ELR (cell line): Measurements from ENCODE around the gene RMP24.
A peak's percentile ranks its signal among the peaks of the same experiment; 100 is the strongest.
"Not testable (repeated sequence)": the region's sequence is repeated elsewhere in the genome, so short reads cannot be mapped to it uniquely, and the experiment has no call there.

Experiments used
- DNase-seq: peaks from one replicate; pipeline ENCODE4 v3.0.0-alpha.2; 2015; ENCODE audit warnings: low read depth

Gene RMP24

DNA sequence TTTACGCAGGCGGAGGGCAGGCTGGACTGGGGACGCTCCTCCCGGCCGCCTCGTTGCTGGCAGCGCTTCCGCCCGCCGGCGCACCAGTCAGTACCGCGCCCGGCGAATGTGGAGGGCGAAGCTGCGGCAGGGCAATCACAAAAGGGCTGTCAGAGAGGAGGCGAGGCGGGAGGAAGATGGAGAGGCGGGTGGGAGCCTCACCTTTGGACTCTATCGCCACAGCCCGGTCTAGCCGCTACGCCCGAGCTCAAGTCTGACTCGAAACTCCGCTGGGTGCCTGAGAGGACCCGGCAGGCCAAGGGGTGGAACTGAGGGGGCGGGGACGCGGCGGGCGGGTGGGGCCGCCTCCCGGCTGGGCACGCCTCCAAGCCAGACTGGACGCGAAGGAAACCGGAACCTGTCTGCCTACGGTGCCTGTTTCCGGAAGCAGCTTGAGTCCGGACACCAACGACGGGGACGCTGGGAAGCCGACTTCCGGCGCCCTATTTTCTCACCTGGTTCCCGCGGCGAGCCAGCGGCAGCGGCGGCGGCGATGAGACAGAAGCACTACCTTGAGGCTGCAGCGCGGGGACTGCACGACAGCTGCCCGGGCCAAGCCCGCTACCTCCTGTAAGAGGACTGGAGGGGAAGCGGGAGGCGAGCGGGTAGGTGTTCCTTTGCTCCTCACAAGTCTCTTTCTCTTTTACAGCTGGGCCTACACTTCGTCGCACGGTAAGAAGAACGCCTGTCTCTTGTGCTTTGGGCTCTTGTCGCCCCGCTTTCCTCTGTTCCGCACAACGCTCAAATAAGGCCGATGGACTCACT is at the start of gene RMP24:
RMP24 (plus strand) TSS at position 483 of the 804 bp plus-strand sequence.
- peak; percentile 96 for DNase-seq

DNA sequence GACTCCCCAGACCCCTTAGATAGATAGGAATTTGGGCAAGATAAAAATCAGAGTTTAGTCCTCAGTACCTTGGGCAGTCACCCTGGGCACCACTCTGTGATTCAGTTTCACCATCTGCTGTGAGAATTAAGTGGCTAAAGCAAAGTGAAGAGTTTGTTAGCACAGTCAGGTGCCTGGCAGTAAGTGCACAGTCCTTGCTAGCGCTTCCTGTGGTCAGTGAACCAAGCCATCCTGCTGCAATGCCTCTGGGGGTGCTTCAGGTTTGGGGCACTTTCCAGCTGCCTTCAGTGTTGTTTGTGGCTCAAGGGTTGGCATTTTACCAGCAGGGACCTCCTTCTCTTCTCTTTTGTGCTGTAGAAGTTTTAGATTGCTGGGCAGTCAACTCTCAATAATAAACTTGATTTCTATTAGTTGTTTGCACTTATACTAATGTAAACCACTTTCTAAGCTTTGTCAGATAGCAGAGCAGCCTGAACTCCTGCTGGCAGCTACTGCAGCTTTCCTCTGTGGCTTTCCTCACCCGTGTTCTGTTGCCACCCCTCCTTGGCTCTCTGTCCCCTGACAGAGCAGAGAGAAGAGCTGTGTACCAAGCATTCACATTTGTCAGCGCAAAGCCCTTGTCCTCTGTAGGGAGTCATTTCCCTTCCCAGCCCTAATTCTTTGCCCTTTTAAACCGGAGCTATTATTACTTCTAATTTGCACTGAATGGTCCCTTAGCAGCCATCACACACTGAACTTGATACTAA is 48.4 kb upstream of the RMP24 start:
- DNase-seq: no peak

DNA sequence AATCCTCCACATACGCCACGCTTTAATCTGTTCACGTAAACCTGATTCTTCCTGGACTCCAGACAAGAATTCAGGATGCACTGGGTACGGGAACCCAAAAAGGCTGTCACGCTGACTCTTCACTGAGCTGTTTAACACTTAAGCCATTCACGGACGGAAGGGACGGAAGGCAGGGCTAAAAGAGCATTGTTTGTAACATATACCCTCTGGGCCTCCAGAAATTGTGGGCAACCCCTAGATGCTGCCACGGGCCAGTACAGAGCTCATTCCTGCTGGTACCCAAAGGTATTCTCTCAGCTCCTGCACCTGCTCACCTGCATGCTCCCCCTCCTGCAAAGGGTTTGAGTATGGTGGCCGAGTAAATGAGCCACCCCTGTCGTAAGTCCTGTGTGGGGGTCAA is 45.6 kb upstream of the RMP24 start:
- DNase-seq: no peak

DNA sequence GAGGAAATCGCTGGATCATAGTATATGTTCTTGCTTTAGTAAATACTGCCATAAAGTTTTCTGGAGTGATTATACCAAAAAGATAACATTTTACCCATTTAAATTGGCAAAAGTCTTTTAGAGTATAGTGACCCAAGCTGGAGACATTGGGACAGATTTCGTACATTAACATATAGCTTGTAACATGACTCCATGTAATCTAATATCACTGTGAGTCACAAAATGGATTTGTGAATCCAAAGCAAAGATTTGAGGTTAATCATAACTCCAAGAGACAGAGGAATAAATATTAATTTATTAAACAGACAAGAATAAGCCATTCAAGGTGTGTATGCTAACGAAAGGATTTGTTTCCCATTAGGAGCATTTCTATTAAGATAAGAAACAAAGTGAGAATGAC is 45.0 kb upstream of the RMP24 start:
- DNase-seq: no peak

DNA sequence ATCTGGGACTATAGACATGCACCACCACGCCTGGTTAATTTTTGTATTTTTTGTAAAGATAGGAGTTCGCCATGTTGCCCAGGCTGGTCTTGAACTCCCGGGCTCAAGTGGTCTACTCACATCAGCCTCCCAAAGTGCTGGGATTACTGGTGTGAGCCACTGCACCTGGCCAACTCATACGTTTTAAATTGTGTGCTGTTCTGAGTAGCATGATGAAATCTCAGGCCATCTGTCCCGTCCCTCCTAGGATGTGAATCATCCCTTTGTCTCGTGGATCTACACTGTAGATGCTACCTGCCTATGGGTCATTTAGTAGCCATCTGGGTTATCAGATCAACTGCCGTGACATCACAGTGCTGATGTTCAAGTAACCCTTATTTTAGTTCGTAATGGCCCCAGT is 38.5 kb upstream of the RMP24 start:
- DNase-seq: peak; percentile 60

DNA sequence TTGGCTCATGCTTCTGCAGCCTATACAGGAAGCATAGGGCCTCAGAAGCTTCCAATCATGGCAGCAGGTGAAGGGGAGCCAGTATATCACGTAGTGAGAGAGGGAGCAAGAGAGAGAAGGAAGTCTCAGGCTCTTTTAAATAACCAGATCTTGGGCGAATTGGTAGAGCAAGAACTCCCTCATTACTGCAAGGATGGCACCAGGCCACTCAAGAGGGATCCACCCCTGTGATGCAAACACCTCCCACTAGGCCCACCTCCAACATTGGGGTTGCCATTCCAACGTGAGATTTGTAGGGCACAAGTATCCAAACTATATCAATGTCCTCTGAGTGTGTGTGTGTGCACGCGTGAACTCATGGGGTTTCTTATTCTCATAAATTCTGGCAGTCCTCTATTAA is 37.6 kb upstream of the RMP24 start:
- DNase-seq: no peak

DNA sequence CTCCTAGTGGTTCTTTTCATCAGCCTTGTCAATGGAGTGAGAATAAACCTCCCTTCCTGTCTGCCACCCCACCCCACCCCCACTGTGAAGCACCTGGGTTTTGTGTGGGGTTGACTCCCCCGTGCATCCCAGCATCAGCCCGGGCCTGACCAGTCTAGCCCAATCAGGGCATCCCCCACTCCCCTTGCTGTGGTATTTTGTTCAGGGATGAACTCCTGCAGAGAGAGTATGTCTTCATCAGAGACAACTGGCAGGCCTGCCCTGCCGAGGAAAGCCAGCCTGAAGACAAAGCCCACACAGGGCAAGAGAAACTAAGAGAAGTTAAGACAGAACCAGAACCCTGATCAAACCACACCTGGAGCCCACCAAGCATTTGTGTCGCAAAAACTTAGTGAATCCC is 36.7 kb upstream of the RMP24 start:
- DNase-seq: no peak

DNA sequence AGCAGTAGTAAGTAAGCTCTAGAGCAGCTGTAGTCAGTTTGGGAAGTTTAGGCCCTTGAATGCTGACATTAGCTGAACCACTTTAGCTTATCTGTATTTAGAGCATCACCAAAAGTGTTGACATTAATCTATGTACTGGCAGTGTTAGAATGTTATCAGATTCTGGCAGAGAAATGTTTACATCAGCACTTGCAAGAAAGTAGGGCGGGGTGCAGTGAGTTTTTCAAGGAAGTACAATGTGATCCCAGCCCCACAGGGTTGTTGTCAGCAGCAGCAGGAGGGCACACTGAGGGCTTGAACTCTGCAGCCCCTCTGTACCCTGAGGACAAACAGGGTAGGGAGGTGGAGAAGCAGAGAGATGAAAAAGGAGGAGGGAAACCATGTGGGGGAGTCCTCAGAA is 35.5 kb upstream of the RMP24 start:
- DNase-seq: no peak

DNA sequence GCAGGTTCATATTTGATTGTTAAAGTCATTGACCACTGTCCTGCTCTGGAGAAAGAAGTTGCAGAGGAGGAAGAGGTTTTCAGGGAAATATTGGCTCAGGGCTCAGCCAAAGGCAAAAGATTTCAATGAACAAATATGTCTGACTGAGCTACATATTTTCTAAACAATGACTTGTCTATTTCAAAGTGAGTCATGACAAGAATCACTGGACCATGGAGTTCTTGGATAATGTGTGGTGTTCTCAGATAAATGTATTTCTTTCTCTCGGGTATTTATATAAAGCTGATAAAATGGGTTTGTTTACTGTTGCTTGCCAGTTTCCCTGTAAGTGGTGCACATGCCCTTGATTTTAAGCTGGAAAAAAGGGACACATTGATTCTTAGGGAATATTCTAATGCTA is 34.3 kb upstream of the RMP24 start:
- DNase-seq: peak; percentile 52

DNA sequence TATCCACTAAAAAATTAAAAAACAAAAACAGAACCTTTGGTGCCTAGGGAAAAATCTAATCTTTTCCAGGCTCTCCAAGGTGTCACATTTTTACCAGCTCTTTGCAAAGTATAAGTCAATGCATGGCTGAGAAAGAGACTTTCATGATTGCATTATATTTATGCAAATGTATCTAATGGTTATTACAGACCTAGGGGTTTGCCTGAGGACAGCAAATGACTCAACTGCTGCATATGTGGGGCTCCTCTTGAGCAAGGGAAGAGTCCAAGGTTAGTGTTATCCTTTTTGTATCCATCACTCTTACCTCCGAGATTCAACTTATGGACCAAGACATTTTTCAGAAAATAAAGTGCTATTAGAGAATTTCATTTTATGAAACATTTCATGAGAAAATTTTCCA is 33.9 kb upstream of the RMP24 start:
- DNase-seq: peak; percentile 49

DNA sequence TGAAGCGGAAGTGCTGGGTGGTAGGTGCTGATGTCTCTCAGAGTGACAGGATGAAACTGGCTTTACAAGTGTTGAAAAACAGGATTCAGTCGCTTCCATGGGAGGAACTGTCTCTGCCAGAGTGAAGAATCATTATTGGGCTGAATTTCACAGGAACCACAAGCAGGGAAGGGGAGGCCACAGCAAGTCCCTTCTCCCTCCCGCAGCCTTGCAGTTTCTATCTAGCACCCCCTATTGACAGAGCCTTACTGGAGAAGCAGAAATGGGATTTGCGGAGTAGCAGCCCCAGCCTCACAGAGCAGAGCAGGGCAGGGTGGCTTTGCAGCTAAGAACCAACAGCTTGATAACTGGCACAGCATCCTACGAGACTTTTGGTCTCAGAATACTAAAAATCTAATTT is 33.3 kb upstream of the RMP24 start:
- no peak for DNase-seq

DNA sequence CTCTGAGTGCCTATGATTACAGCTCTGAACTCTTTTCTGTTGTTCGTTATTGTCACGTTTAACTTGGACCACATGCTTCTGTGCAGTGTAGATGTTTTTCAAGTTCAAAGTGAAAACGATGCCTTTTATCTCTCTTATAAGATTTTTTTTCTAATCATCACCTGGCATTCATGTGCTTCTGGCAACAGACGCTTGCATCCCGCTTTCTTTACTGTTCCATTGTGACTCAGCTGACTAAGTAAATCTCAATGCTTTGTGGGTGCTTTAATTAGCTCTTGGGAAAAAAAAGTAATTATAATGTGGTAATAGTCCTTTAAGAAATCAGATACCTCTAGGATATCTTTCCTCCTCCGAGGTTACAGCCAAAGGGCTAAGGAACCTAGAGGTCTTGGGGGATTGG is 31.2 kb upstream of the RMP24 start:
- no peak for DNase-seq

DNA sequence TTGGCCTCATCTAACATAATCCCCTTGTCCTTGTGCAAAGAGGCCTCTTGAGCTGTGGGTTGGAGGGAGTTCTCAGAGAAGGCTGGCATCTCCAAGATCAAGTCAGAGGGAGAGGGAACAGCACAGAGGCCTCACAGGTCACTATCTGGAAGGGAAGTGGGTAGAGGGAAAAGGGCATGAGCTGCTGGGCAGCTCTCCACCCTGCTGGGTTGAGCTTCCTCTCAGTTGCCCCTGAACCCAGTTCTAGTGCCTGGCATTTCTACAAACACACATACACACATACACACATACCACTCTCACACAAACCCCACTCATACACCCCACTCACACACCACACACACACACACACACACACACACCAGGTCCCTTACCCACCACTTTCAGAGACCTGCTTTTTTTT is 30.3 kb upstream of the RMP24 start:
- no peak for DNase-seq

DNA sequence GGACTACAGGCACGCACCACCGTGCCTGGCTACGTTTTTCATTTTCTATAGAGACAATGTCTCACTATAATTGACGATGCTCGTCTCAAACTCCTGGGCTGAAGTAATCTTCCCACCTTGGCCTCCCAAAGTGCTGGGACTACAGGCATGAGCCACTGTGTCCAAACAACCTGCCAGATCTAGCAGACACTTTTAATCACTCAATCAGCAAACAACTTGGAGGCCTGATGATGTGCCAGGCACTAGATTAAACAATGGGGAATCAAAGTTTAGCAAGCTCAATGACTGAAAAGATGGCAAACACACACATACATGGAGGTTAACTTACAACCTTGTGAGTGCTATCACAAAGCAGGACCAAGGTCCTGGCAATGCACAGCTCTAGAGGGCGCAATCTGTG is 29.8 kb upstream of the RMP24 start:
- DNase-seq: no peak

DNA sequence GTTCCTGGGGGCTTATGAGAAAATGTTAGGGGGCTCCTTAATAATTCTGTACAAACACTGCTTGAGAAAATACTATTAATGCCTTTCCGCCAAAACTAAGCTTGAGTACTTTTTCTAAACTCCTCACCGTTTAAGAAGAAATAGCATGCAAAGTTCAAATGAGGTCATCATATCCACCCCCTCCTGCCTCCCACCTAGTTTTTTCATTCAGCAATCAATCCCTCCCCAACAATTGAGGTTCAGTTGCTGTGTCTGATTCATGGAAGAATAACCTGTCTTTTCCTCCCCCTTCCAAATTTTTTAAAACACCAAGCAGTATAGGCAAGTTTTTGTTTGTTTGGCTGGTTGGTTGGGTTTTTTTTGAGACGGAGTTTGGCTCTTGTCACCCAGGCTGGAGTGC is 24.4 kb upstream of the RMP24 start:
- DNase-seq: no peak

DNA sequence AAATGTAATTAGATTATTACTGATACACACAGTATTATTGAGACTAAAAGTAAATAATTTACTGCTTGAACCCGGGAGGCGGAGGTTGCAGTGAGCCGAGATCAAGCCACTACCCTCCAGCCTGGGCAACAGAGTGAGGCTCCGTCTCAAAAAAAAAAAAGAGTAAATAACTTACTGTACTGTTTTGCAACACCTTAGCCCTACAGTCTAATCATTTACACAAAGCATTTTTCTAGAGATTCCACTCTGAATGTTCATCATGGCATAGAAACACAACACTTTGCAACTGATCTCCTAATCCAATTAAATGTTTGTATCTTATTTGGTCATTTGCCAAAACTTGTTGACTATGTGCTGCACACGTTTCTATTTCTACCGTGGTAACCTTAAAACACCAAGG is 23.4 kb upstream of the RMP24 start:
- DNase-seq: no peak

DNA sequence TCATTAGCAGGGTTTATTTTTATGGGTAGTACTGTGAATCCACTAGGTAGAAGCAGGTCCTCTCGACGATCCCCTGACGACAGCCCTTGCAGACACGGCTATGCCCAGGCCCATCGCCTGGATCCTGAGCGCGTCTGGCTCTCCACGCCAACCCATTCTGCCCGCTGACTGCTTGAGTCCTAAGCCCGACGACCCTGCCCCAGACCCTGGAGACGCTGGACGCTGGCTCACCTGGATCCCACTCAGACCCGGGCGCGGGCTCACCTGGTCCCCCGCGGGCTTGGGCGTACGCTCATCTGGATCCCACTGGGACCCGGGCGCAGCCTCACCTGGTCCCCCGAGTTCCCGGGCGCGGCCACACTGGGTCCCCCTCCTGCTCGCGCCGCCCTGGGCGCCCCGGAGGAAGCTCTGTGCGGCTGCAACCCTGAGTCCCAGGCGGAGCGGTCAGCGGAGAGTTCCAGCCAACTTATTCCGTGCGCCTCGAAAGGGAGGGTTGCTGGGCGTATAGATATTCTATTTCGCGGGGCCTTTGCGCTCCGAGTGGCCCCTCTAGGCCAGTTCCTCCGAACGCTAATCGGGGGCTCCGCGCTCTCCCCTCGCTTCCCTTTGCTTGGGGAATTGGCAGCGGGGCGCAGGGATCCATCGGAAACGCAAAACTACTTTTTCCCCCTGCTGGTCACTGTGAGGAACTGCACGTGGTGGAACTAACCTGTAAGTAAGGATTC is 22.4 kb upstream of the RMP24 start:
- DNase-seq: peak; percentile 75

DNA sequence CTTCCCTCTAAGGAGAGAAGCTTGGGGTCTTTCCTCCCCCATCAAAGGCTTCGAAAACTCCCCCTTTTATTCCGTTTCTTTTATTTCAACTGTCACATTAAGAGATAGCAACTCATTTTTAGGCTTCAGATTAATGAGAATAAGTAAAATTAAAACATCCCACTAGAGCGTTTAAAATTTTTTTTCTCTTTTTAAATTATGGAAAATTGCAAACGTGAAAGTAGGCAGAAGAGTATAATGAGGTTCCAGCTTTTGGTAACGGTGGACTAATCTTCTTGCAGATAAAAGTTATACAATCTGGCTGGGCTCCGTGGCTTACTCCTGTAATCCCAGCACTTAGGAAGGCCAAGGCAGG is 21.9 kb upstream of the RMP24 start:
- DNase-seq: no peak

DNA sequence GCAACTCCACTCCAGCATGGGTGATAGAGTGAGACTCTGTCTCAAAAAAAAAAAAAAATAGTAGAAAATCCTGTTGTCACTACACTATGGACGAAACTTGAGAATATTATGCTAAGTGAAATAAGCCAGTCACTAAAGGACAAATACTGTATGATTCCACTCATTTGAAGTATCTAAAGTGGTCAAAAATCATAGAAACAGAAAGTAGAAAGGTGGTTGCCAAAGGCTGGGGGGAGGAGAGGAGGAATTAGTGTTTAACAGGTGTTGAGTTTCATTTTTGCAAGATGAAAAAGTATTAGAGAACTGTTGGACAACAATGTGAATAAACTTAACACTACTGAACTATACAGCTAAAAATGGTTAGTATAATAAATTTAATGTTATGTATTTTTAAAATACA is 18.8 kb upstream of the RMP24 start:
- DNase-seq: no peak

DNA sequence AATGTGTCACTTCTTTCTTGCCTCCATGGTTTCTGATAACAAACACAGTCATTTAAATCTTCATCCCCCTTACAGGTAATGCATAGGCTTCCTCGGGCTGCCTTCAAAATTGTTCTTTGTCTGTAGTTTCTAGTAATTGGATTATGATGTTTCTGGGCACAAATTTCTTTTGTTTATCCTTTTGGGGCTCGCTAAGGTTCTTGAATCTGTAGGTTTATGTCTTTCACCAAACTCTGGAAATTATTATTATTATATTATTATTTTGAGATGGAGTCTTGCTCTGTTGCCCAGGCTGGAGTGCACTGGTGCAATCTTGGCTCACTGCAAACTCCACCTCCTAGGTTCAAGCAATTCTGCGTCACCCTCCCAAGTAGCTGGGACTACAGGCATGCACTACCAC is 16.3 kb upstream of the RMP24 start:
- DNase-seq: no peak

DNA sequence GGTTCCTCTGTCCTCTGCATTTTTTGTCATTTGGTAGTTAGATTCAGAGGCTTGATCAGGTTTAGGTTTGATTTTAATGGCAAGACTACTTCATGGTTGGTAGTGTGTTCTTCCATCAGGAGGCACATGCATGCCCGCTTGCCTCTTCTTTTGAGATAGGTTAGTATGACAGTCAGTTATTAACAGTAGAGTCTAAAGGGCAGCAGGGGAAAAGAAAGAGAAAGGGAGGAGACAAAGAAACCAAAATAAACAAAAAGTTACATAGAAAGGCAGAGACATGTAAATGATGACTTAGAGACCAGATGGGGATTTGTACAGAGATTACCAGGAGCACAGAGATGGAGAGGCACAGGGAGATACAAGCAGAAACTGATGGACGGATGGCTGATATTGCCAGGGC is 10.2 kb upstream of the RMP24 start:
- no peak for DNase-seq

DNA sequence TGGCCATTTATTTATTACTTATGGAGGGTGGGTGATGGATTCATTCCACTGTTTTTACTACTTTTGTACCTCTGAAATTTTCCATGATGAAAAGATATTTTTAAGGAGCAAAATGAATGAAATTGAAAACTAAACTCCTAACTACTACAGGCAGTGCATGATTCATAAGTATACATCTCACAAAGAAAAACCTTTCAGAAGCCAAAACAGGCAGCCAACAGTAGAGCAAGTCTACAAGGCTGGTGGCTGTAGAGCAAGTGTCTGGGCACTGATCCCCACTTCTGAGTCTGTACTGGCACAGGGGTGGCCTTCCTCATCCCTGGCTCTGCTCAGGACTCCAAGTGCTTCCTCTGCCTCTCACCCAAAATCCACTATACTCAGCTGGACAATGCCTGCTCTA is 8.2 kb upstream of the RMP24 start:
- no peak for DNase-seq

DNA sequence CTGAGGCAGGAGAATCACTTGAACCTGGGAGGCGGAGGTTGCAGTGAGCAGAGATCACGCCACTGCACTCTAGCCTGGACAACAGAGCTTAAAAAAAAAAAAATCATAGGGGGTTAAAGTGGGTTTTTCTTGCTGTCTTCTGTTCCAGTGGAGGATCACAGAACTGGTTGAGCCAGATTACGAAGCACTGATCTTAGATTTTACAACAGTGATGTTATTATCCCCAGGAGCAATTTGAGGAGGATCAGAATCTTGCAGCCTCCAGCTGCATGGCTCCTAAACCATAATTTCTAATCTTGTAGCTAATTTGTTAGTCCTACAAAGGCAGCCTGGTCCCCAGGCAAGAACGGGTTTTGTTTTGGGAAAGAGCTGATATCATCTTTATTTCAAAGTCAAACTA is 4.6 kb upstream of the RMP24 start:
- DNase-seq: not testable (repeated sequence)
